Measurements from ENCODE around the gene KRTAP19-1.
"Not testable (repeated sequence)": the region's sequence is repeated elsewhere in the genome, so short reads cannot be mapped to it uniquely, and the experiment has no call there.

Gene KRTAP19-1

DNA sequence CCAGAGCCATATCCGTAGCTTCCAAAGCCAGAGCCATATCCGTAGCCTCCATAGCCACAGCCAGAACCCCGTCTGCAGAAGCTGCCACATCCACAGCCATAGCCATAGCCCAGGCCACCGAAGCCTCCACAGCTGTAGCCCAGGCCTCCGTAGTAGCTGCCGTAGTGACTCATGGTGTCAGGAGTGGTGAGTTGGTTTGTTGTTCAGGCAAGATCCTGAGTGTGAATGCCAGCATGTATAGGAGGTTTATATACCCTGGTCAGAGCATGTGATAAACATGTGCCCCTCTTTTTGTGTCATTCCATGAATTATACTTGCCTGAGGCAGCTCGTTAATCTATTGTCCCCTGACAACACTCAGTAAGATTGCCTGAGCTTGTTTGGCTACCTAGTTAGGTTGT lies at the start of gene KRTAP19-1:
Gene KRTAP19-1 (minus strand): TSS at position 223 of the 400 bp plus-strand sequence. CDS start 50 bp downstream, at position 173.
- no peak for DNase-seq

DNA sequence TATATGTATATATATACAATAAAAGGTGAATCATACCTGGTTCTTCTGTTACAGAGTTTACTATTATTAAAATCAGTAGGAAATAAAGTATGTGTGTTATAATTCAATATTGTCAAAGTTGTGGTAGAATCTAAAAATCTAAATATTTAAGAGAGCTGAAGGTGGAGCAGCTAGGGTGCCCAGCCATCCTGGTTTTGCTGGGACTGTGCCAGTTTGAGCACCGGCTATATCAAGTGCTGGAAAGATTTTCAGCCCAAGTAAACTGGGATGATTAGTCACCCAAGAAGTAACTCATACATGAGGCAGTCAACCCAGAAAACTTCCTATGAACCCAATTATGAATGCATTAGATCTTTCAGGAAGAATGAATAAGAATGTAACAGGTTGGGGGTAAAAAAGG lies 38.7 kb upstream of the KRTAP19-1 start:
- DNase-seq: no peak

DNA sequence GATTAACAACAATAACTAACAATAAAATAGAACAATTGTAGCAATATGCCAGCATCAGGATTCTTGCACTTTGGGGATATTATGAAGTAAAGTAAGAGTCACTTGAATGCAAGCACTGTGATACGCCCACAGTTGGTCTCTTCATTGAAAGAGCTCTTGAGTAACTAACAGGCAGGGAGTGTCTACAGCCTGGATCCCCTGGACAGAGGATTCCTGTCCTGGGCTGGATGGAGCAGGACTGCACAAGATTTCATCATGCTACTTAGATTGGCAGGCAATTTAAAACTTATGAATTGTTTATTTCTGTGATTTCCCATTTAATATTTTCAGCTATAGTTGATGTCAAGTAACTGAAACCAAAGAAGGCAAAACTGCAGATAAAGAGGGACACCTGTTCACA lies 35.5 kb upstream of the KRTAP19-1 start:
- DNase-seq: no peak

DNA sequence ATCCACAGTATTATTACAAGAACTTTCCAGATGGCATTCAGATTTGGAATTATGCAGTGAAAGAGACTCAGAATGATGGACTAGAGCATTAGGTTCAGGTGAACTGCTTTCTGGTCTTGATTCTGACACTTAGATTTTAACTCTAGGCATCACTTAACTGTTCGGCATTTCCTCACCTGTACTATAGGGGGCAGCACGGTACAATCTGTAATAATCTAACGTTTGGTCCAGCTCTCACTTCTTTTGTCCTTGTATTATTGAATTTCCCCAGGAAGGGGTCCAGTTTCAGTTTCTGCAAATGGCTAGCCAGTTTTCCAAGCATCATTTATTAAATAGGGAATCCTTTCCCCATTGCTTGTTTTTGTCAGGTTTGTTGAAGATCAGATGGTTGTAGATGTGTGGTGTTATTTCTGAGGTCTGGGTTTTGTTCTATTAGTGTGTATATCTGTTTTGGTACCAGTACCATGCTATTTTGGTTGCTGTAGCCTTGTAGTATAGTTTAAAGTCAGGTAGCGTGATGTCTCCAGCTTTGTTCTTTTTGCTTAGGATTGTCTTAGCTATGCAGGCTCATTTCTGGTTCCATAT lies 25.5 kb upstream of the KRTAP19-1 start:
- not testable (repeated sequence) for DNase-seq

DNA sequence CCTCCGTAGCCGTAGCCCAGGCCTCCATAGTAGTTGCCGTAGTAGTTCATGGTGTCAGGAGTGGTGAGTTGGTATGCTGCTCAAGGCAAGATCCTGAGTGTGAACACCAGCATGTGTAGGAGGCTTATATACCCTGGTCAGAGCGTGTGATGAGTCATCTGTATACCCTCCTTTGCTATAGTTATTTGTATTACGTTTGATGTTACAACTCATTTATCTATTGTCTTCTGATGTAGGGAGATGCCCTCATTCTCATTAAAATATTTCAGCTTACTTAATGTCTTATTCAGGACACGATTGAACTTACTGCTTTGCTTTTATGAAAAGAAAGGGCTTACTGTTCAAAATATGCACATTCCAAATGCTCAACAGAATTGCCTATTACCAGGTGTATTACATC lies 21.9 kb upstream of the KRTAP19-1 start, which contains the start of gene KRTAP19-5:
Gene KRTAP19-5 (minus strand): TSS at position 101 of the 400 bp plus-strand sequence. CDS start 51 bp downstream, at position 50.
- DNase-seq: no peak

DNA sequence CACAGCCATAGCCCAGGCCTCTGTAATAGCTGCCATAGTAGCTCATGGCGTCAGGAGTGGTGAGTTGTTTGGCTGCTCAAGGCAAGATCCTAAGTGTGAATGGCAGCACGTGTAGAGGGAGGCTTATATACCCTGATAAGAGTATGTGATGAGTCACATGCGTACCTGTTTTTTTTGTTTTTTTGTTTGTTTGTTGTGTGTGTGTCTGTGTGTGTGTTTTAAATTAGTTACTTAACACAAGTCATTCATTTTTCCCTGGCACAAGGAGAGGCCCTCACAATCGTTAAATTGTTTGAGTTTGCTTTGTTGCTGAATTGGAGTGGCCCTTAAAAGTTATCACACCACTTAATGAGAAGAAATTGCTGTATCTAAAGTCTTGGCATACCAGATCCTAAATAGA lies 16.9 kb upstream of the KRTAP19-1 start, which contains the start of gene KRTAP19-4:
Gene KRTAP19-4 (minus strand): TSS at position 101 of the 400 bp plus-strand sequence. CDS start 55 bp downstream, at position 46.
- DNase-seq: no peak

DNA sequence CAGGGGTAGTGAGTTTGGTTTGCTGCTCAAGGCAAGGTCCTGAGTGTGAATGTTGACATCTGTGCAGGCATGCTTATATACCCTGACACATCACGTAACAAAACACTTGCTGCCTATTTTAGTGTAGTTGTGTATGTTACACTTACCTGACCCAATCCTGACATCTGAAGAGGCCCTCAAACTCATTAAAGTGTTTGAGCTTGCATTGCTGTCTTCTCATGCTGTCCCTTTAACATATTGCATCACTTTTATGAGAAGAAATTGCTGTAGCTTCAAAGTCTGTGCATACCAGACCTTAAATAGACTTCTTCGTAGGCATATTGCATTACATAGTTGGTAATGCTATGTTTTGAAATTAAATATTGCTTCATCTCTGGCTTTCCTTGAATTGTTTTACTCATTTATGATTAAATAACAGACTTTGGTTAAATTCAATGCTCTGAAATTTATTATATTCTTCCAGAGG lies 11.8 kb upstream of the KRTAP19-1 start, which contains the start of gene KRTAP19-3:
Gene KRTAP19-3 (minus strand): TSS at position 51 of the 466 bp plus-strand sequence. CDS start 56 bp downstream, outside the sequence.
- DNase-seq: no peak

DNA sequence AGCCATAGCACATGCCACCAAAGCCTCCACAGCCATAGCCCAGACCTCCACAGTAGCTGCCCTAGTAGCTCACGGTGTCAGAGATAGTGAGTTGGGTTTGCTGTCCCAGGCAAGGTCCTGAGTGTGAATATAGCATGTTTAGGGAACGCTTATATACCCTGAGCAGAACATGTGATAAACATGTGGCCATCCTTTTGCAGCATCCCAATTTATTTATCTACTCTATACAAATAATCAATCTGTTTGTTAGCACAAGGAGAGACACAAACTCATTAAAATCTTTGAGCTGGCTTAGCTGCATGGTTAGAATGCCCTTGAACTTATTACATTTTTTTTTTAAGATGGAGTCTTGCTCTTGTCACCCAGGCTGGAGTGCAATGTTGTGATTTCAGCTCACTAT lies 7.2 kb upstream of the KRTAP19-1 start, which contains the start of gene KRTAP19-2:
Gene KRTAP19-2 (minus strand): TSS at position 101 of the 400 bp plus-strand sequence. CDS start 88 bp downstream, at position 13.
- DNase-seq: no peak

DNA sequence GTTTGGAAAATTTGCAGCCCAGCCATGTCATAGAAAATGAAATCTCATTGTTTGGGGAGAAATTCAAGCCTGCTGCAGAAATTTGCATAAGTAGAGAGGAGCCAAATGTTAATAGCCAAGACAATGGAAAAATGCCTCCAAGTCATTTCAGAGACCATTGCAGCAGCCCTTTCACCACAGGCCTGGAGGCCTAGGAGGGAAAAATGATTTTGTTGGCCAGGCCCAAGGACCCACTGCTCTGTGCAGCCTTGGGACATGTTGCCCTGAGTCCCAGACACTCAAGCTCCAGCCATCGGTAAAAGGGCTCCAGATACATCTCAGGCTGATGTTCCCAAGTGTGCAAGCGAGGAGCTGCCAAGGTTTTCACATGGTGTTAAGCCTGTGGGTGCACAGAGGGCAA lies 6.0 kb upstream of the KRTAP19-1 start:
- no peak for DNase-seq

DNA sequence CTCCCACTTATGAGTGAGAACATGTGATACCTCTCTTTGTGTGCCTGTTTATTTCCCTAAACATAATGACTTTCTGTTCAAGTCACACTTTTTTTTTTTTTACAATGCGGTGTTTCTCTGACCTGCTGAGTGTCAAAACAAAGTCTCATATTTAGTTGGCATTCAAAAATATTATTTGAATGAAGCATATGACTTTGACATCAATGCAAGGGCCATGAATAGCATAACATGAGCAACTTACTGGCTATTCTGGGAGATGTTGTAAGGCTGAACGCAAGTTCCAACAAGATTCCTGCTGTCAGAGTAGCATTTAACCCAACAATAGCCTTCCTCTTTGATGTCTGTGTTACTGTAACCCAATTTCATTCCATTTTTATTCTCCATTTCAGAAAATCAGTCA lies 2.0 kb upstream of the KRTAP19-1 start:
- DNase-seq: no peak

DNA sequence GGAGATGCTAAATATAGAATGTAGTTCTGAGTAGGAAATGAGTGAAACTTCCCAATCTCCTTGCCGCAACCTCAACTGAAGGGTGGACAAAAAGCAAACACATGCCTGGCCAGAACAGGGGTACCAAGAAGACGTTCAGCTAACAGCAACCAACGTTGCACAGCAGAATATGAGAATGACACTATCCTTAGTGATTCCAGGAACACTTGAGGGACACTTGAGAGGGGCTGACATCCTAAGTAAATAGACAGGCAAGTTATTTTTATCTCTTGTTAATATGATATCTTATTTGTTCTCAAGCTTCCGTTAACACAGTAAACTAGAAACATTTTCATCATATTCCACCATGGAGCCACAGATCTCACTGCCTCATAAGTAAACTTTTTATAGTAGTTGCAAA lies 908 bp downstream of the KRTAP19-1 start:
- no peak for DNase-seq

DNA sequence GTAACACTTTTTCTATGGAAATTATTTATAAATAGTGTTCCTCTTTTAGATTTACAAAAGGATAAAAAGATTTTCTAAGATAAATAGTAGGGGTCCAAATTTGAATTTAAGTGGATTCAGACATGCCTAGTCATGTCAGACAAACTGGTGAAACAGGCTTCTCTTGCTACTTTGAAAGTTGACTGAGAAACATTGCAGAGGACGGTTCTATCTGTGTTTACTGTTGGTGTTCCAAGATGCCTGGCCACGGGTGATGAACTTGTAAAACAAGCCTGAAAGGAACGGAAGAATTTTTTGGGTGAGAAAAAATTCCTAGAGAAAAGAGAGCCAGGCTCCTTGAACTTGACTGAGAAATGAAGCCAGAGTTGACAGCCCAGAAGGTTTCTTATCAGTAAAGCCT lies 2.2 kb downstream of the KRTAP19-1 start:
- no peak for DNase-seq

DNA sequence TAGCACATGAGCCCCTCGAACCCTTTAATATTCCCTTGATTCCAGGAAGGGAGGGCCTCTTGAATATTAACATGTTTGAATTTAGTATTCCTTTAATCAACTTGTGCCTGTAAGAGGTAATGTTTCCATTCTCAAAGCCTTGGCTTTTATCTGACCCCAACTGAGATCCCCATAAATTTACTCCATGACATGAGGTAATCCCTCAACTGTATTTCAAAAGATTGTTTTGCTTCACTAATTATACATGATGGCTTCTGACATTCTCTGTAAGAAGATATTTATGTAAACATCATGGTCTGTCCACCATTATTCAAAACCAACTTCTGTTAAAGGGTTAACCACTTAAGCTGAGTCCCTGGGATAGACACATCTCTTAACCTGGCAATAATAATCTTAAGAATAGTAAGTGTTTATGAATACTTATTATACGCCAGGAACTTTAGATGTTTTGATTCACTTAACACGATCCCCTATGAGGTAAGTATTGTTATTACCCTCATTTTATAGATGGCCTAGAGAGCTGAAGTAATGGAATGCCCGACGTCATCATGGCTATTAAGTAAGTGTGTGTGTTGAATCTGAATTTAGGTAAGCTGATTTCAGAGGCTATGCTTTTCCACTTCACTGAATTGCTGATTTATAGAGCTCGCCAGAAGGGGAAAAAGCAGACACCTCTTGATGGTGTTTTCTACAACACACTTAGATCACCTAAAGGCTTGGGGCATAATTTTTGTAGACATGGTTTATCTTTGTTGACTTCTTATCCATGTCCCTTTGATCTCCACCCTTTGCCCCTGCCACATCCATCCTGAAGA lies 11.1 kb downstream of the KRTAP19-1 start:
- DNase-seq: no peak

DNA sequence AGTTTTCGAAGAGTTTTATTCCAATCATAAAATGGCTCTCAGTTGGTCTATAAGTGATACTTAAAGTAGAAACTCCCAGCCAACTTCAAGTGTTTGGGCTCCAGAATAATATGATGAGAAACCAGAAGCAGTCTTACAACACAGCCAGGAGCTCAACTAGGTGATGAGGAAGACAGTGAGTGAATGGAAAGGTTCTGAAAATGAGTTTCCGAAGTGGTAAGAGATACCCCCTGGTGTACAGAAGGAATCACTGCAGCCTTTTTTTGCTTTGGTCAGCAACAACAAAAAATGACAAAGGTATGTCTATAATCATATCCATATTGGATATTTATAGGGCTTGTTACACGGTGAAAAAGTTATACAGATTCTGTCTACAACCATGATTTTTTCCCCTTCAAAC lies 16.5 kb downstream of the KRTAP19-1 start:
- no peak for DNase-seq

DNA sequence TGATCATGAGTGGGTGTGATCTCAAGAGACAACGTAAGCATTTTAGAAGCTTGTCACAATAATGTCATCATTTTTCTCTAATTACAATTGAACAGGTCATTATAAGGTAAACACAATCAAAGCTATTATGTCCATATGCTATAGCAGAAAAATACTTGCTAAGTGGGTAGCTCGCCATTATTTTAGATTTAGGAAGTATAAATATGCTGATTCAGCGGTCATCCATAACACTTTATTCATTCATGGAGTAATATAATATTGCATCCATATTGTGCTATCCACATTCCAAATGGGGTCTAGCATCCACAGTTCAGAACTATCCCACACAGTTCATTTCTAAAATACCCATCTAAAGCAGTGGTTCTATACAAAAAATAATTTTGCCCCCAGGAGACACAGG lies 31.7 kb downstream of the KRTAP19-1 start:
- no peak for DNase-seq

DNA sequence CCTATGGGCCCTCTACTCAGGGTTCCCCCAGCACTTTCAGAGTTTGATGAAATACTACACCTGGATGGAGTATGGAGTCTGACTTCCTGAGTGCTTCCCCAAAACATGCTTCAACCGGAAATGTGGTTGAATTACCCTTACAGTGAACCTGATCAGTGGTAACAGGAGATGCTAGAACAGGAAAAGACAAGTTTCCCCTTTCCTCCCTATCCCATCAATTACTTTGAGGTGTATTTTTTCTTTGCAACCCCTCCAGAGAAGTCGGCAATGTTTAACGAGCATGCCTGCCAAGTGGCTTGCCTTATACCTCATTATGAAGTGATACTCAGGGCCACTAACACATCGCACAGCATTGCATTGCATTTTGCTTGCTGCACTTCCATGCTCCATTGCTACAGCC lies 33.1 kb downstream of the KRTAP19-1 start:
- no peak for DNase-seq

DNA sequence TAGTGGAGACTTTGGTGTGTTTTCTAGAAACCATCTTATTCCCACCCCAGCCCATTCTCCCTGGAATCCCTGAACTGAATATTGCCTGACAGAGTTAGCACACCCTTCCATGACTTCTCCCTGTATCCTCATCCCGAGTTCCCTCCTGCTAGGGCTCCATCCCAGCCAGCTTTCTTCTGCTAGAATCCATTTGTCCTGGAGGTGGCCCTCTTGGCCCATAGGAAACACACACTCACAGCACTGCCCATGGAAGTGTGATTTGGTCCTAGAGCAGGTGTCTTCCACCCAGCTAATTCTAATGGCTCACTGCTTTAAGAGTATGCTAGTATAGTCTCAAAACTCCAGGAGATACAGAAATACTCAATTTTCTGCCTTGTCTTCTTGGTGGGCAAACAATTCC lies 36.0 kb downstream of the KRTAP19-1 start:
- DNase-seq: no peak

DNA sequence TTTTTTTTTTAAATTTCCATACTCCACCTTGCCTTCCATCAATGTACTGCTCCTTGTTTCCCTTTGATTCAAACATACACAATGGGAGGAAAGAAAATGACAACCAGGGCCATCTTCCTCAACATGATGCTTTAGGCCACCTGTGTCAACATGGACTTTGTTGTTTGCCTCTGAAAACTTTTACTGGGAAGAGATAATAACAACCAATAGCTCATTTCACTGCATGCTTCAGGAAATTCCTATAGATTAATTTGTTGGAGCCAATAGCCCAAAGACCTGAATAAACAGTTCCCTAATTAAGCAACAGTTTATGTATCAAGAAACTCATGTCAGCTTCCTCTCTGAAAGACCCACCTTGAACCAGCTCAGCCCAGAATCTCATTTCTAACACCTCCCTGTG lies 36.9 kb downstream of the KRTAP19-1 start:
- no peak for DNase-seq

DNA sequence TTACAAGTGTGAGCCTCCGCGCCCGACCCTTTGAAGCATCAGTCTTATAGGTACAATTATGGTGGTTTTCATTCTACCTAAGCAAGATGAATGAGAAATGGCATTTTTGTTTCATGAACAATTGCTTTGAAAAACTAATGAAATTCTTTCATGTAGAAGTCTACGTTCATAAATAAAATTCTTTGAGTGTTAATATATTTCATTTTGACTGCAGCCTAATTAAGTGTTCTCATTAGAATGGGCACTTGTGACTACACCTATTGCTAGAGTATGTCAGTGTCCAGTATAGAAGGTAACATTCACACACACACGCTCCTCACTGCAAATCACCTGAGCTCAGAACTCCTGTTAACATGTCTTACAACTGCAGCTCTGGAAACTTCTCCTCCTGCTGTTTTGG lies 40.2 kb downstream of the KRTAP19-1 start, which contains the start of gene KRTAP15-1:
Gene KRTAP15-1 (plus strand): TSS at position 301 of the 400 bp plus-strand sequence. CDS start 53 bp downstream, at position 354.
- no peak for DNase-seq

DNA sequence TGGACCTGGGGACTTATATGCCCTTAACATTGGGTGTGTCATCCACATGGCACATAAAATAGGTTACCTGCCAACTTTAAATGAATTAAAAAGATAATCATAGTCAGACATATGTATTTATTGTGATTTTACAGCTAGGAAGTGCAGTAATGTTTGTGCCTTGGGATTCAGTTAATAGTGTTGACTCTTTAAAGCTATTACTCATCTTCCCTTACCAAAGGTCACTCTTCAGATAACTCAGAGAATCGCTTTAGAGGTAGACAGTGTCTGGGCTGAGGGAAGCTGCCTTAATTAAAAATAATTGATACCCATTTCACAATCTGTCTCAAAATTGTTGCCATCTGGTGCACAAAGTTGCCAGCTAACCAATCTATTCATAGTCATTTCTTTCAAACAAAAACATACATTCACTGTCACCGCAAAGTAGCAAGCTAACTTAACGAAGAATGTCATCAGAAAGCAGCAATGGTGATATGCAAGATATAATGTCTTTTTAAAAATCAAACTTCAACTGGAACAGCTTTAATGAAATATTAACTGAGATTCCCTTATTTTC lies 43.1 kb downstream of the KRTAP19-1 start:
- no peak for DNase-seq

DNA sequence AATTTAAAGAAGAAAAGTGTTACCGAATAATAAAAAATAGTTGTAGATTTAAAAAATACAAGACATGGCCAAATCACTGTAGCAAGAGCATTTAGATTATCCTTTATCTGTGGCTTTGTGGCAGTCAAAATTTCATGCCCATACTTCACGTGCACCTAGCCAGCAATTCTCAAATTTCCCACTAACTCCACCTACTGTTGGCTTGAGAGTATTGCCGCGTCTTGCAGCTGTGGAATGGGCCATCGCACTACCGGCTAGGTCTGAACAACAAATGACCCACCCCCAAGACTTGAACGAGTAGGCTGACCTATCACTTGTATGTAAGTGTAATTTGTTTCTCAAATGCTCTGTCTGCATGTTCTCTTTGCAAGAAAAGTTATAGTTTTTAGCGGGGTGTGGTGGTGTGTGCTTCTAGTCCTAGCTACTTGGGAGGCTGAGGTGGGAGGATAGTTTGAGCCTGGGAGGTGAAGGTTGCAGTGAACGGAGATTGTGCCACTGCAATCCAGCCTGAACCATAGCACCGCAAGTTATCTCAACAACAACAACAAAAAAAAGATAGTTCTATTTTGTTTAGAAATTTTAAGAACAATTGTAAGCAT lies 46.0 kb downstream of the KRTAP19-1 start:
- no peak for DNase-seq

DNA sequence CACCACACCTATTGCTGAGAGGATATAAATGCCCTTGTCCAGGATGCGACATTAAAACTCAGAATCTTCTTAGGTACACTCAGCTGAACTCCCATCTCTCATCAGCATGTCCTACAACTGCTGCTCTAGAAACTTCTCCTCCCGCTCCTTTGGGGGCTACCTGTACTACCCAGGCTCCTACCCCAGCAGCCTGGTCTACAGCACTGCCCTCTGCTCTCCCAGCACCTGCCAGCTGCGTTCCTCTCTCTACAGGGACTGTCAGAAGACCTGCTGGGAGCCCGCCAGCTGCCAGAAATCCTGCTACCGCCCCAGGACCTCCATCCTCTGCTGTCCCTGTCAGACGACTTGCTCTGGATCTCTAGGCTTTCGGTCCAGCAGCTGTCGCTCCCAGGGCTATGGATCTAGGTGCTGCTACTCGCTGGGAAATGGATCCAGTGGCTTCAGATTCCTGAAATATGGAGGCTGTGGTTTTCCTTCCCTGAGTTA lies 50.0 kb downstream of the KRTAP19-1 start, which contains the start of gene KRTAP13-4:
Gene KRTAP13-4 (plus strand): TSS at position 51 of the 486 bp plus-strand sequence. CDS start 56 bp downstream, at position 107.
- DNase-seq: no peak

Data from activated CD4-positive, alpha-beta T cell treated with anti-CD3 and anti-CD28 coated beads, Interleukin-2, amount 50 U/mL, for 1 hour (primary cell).